Gastrocnemius medialis (tissue), 4 donors: Measurements from ENCODE around the gene SKI. TPM values are rescaled to one million over a fixed set of nuclear protein-coding genes. Genes with fewer than 3 reads are reported as not detected.
A peak's percentile ranks its signal among the peaks of the same experiment; 100 is the strongest.

Experiments used
- ATAC-seq, 2 donors: fragments of 150-250 bp; one replicate each; pipeline ENCODE4 v1.9.1; 2016
- DNase-seq, 2 donors: peaks; one replicate each; pipeline ENCODE4 v3.0.0-alpha.2; 2019
- H3K27ac ChIP-seq, 4 donors: fragments of 200-600 bp; sonication (generic); 1 replicate in 1 of 4; 2 replicates in 3 of 4; pipeline ENCODE4 v1.5.1; 2016 to 2018; ENCODE audit warnings: mild to moderate bottlenecking in 2 of 4, moderate library complexity in 1 of 4
- H3K27me3 ChIP-seq, 3 donors: fragments of 200-600 bp; sonication (generic) in 2 of 3; 1 replicate in 1 of 3; 2 replicates in 2 of 3; pipeline versions ENCODE4 v1.5.1 to v1.6.0; 2016 to 2019; ENCODE audit warnings: mild to moderate bottlenecking in 1 of 3, moderate library complexity in 1 of 3
- H3K36me3 ChIP-seq, 2 donors: fragments of 200-600 bp; sonication (generic) in 1 of 2; one replicate each; pipeline ENCODE4 v1.5.1; 2017 to 2018
- H3K4me1 ChIP-seq, 2 donors: fragments of 200-600 bp; sonication (generic) in 1 of 2; one replicate each; pipeline ENCODE4 v1.5.1; 2016 to 2017; ENCODE audit warnings: mild to moderate bottlenecking in 2 of 2
- H3K4me3 ChIP-seq, 4 donors: fragments of 200-600 bp; sonication (generic) in 3 of 4; 1 replicate in 1 of 4; 2 replicates in 3 of 4; pipeline ENCODE4 v1.5.1; 2016 to 2019; ENCODE audit warnings: mild to moderate bottlenecking in 2 of 4
- H3K9me3 ChIP-seq, 3 donors: fragments of 200-600 bp; sonication (generic) in 2 of 3; 1 replicate in 1 of 3; 2 replicates in 2 of 3; pipeline ENCODE4 v1.5.1; 2016 to 2019
- POLR2A ChIP-seq, 2 donors: fragments of 450-650 bp; IDR thresholded peaks; one replicate each; pipeline ENCODE4 v1.6.1; 2017; ENCODE audit warnings: antibody characterized with exemption in 2 of 2, mild to moderate bottlenecking in 2 of 2, moderate library complexity in 2 of 2
- in situ Hi-C, 4 donors: fragments of 200-750 bp; cut with MboI; loops; one replicate each; pipeline versions ENCODE4 v1.15.0 to v1.8.0; 2017; ENCODE audit warnings: low sequenced_read_pairs in 4 of 4
- intact Hi-C: fragments of 100-400 bp; cut with DNase I; formaldehyde crosslinking; loops from one replicate; pipeline ENCODE4 v1.15.1; 2023; ENCODE audit warnings: low total_unique reads
- total RNA-seq, 4 donors: library from RNA; depleted of rRNA; stranded (reverse); fragments of >200 nt; gene quantifications; one replicate each; pipeline versions ENCODE4 v1.1.0 to v1.2.3, GENCODE V29; 2016
- TF ChIP-seq, protein P1 (sequence below), 5 experiments: fragments of 450-650 bp in 3 of 5; fragments of 200-600 bp in 2 of 5; sonication (generic) in 2 of 5; IDR thresholded peaks in 4 of 5; conservative IDR thresholded peaks in 1 of 5; 1 replicate in 4 of 5; 2 replicates in 1 of 5; pipeline ENCODE4 v1.5.1; 2016 to 2019; ENCODE audit warnings: antibody characterized with exemption in 5 of 5, mild to moderate bottlenecking in 3 of 5, moderate library complexity in 3 of 5

The SKI gene
- total RNA-seq, 4 donors from 2014 or later, result 7.8 to 32.2 (median 22.4) TPM

DNA sequence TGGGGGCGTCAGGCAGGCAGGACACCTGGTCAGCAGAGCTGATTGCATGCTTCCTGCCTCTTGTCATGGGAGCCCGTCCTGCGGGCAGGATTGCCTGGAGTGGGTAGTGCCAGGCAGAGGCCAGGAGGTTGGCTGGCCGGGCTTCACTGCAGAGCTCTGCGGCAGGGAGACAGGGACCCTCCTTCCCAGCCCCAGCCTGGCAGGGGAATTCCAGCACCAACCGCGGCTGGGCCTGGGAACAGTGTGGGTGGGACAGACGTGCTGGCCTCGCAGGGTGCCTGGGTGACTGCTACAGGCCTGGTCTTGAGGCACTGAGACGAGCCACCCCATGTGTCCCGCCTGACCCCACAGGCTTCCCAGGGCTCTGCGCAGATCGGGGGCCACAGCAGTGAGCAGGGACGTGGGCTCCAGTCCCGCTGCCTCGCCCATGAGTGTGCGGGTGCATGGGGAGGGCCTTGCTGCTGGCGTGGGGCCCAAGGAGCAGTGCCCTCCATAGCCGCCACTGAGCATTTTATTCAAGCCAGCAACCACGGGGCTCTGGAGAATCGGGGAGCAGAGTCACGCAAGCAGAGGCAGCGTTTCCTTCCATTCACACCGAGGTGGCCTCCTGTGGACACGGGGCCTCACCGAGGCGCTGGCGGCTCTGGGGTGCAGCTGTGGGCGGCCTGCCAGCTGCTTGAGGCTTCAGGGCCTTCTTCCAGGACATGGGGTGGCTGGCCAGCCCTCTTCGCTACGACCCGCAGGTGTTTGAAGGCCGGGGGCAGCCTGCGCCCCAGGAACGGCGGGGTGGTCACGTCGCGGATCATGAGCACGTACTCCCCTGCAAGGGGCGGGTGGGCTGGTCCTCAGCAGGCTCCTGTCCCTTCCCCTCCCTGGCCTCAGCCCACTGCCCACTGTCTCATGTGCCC is 92.9 kb downstream of the SKI start:
- TF ChIP-seq, protein P1, sequence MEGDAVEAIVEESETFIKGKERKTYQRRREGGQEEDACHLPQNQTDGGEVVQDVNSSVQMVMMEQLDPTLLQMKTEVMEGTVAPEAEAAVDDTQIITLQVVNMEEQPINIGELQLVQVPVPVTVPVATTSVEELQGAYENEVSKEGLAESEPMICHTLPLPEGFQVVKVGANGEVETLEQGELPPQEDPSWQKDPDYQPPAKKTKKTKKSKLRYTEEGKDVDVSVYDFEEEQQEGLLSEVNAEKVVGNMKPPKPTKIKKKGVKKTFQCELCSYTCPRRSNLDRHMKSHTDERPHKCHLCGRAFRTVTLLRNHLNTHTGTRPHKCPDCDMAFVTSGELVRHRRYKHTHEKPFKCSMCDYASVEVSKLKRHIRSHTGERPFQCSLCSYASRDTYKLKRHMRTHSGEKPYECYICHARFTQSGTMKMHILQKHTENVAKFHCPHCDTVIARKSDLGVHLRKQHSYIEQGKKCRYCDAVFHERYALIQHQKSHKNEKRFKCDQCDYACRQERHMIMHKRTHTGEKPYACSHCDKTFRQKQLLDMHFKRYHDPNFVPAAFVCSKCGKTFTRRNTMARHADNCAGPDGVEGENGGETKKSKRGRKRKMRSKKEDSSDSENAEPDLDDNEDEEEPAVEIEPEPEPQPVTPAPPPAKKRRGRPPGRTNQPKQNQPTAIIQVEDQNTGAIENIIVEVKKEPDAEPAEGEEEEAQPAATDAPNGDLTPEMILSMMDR (IDR thresholded peaks at IDR 0.05 in 4 of 5, conservative IDR thresholded peaks at IDR 0.05 in 1 of 5), result no peak
- no peak for TF ChIP-seq POLR2A (IDR thresholded peaks at IDR 0.05)
- H3K27ac ChIP-seq, result no peak overlapping the region
- intact Hi-C loops, result no loop called here
- peaks cover 9 to 27% of the 10 kb centered on the region in 2 donors for H3K4me1 ChIP-seq
- H3K4me3 ChIP-seq, result no peak overlapping the region
- DNase-seq (no peak), ATAC-seq (no peak)
- no peaks in the 10 kb centered on the region for H3K36me3 ChIP-seq
- H3K9me3 ChIP-seq, result no peaks in the 10 kb centered on the region
- peaks cover 6 to 32% (median 19%) of the 10 kb centered on the region in 3 donors for H3K27me3 ChIP-seq
- in situ Hi-C loops, result loop anchor here in 2 of 4 donors (25.0 kb wide), 1 partner anchor 109 kb away; no protein-coding TSS in a partner anchor

DNA sequence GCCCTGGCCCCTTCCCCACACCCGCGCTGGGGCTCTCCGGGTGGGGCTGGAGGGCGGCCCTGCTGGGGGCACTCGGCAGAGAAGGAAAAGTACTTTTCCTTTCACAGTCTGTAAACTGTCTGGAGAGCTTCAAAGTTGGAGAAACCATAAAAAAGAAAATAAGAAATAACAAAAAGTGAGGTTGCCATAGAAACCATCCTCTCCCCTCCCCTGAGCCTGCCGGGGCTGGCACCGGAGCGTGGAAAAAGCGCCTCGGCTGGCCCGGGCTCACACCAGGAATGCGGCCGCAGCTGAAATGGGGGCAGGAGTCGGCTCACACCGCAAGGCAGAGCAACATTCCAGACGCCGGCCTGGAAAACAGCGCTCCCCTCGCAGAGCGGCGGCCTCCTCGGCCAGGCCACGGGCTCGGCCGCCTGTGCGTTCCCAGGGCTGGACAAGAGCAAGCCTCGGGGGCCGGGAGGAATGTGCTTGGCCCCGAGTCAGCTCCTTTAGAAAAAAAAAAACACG is 94.0 kb downstream of the SKI start:
- Histone ChIP-seq H3K9me3 (no peaks in the 10 kb centered on the region), H3K4me1 (peaks cover 9 to 27% of the 10 kb centered on the region in 2 donors), H3K27me3 (peaks cover 12 to 40% (median 25%) of the 10 kb centered on the region in 3 donors), H3K4me3 (peak overlapping the region; percentile 3 to 54 (median 19)), H3K36me3 (no peaks in the 10 kb centered on the region), H3K27ac (peak overlapping the region; percentile 20 to 58 (median 43))
- ATAC-seq (peak; percentile 43 to 56), DNase-seq (peak in 1 of 2 donors; percentile 48)
- intact Hi-C loops, result no loop called here
- in situ Hi-C loops, result loop anchor here in 2 of 4 donors (25.0 kb wide), 1 partner anchor 110 kb away; no protein-coding TSS in a partner anchor
- TF ChIP-seq, protein P1 (IDR thresholded peaks at IDR 0.05 in 4 of 5, conservative IDR thresholded peaks at IDR 0.05 in 1 of 5), result no peak

DNA sequence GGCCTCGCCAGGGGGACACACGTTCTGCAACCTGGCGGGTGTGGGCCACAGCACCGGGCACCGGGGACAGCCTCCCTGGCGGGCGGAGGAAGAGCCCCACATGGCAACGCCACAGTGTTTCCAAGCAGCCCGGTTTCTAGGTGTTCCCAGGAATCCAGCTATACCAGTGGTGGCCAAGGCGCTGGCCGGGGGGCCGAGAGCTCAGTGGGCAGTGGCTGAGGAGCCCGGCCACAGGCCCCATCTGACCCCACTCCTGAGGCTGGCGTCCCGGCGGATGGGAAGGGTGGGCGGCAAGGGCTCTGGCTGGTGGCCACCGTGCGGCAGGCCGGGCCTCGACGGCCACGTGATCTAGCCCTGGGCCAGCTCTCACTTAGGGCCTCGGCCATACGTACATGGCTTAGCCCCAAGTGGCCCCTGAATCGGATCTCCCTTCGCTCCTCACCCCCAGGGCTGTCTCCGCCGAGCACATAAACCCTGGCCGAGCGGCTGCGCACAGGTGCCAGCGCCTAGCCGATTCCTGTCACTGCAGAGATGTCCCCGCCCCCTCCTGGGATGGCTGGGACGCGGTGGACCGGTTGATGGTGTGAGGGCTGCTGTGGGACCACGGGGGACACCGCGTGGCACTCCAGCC is 94.6 kb downstream of the SKI start:
- H3K36me3 ChIP-seq, result no peaks in the 10 kb centered on the region
- peaks cover 12 to 40% (median 25%) of the 10 kb centered on the region in 3 donors for H3K27me3 ChIP-seq
- H3K27ac ChIP-seq, result peak overlapping the region; percentile 20 to 58 (median 43)
- peak overlapping the region in 3 of 4 donors; percentile 3 to 54 (median 33) for H3K4me3 ChIP-seq
- intact Hi-C loops (no loop called here), in situ Hi-C loops (loop anchor here in 2 of 4 donors (25.0 kb wide), 1 partner anchor 110 kb away; no protein-coding TSS in a partner anchor)
- no peak for TF ChIP-seq POLR2A (IDR thresholded peaks at IDR 0.05)
- TF ChIP-seq, protein P1 (IDR thresholded peaks at IDR 0.05 in 4 of 5, conservative IDR thresholded peaks at IDR 0.05 in 1 of 5), result no peak
- peaks cover 9 to 27% of the 10 kb centered on the region in 2 donors for H3K4me1 ChIP-seq
- ATAC-seq (peak in 1 of 2 donors; percentile 15), DNase-seq (no peak)
- no peaks in the 10 kb centered on the region for H3K9me3 ChIP-seq

DNA sequence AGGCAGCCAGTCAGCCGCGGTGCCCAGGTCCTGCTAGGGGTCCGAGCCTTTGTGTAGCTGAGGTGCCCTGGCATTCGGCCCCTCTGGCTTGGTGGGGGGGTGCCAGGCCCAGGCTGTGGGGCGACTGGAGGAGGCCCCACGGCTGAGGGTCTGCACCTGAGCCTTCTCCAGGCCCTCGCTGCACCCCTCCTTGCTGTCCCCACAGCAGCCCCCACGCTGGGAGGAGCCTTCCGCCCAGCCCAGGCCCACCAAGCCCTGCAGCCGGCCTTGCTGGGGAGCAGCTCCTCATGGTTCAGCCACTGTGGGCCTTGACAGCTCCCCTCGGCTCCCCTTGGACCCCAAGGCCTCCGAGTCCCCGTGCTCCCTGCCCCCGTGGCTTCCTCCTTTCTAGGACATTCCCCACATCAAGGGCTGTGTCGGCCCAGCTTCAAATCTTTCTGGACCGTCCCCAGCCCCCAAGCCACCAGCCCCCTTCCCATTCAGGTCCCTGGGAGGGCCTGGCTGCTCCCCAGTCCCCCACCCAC is 95.4 kb downstream of the SKI start:
- no peak overlapping the region for H3K4me3 ChIP-seq
- peaks cover 12 to 32% (median 25%) of the 10 kb centered on the region in 3 donors for H3K27me3 ChIP-seq
- no peaks in the 10 kb centered on the region for H3K36me3 ChIP-seq
- intact Hi-C loops, result no loop called here
- no peak for ATAC-seq
- no peak overlapping the region for H3K27ac ChIP-seq
- no peak for DNase-seq
- in situ Hi-C loops, result loop anchor here in 2 of 4 donors (25.0 kb wide), 1 partner anchor 111 kb away; no protein-coding TSS in a partner anchor
- TF ChIP-seq POLR2A (IDR thresholded peaks at IDR 0.05), result no peak
- TF ChIP-seq, protein P1 (IDR thresholded peaks at IDR 0.05 in 4 of 5, conservative IDR thresholded peaks at IDR 0.05 in 1 of 5), result no peak
- H3K4me1 ChIP-seq, result peaks cover 9 to 27% of the 10 kb centered on the region in 2 donors
- no peaks in the 10 kb centered on the region for H3K9me3 ChIP-seq
